Left ventricle myocardium inferior (tissue), 1 donor: ENCODE measurements around the gene WFIKKN1. TPM values are rescaled to one million over a fixed set of nuclear protein-coding genes. Genes with fewer than 3 reads are reported as not detected.

Experiments
- DNase-seq: peaks from one replicate; pipeline ENCODE4 v3.0.0-alpha.2; 2020
- H3K27ac ChIP-seq: fragments of 200-600 bp; replicated peaks from 2 replicates; pipeline ENCODE4 v1.8.0; 2021
- H3K27me3 ChIP-seq: fragments of 200-600 bp; 2 replicates; pipeline ENCODE4 v1.8.0; 2021; ENCODE audit warnings: low read depth
- H3K36me3 ChIP-seq: fragments of 200-600 bp; 2 replicates; pipeline ENCODE4 v1.8.0; 2021
- H3K4me1 ChIP-seq: fragments of 200-600 bp; 2 replicates; pipeline ENCODE4 v1.8.0; 2021
- H3K4me3 ChIP-seq: fragments of 200-600 bp; 2 replicates; pipeline ENCODE4 v1.8.0; 2021; ENCODE audit warnings: mild to moderate bottlenecking, moderate library complexity
- H3K9me3 ChIP-seq: fragments of 200-600 bp; replicated peaks from 2 replicates; pipeline ENCODE4 v1.8.0; 2021
- intact Hi-C: fragments of 100-400 bp; cut with micrococcal nuclease; formaldehyde crosslinking; loops from one replicate; pipeline ENCODE4 v1.11.0; 2022
- total RNA-seq: library from RNA; stranded (reverse); fragmentation: NEBNext Ultra II Directional; extraction: Animal tissue kit (Norgen Biotek cat#: 25700); gene quantifications from one replicate; pipeline ENCODE4 v1.2.1, GENCODE V29; 2021
- TF ChIP-seq, protein P1 (sequence below): fragments of 200-600 bp; IDR thresholded peaks from 2 replicates; pipeline ENCODE4 v1.8.0; 2021; ENCODE audit warnings: antibody characterized with exemption, mild to moderate bottlenecking, borderline replicate concordance
- donor health status: DM: no; HTN: yes; CAD: no; lungs with severe emphysema.

The WFIKKN1 gene
- total RNA-seq, 1 donor from 2014 or later = 0.14 TPM

DNA sequence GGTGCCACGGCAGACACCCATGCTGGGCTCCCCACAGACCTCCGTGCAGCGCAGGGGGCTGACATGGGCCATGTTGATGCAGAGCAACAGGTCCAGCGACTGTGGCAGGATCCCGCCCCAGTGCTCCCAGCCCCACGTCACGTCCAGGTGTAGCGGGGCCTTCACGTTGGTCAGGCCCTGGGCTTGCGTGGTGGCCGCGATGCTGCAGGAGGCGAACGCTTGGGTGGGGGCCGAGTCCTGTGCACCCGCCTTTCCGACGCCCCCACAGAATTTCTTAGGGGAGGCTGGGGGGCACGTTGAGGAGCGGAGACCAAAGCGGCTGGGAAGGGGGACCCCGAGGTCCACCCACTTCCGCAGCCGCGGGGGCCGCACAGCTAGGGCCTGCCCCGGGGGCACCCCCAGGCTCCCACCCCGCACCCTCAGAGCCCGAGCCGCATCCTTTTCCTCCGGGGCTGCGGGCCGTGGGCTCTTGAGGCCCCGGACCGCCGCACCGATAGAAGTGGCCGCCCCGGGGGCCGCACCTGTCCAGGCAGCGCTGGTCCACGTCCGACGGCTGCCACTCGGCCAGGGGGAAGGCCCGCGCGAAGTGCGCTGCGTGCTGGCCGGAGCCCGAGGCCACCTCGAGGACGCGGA, 4.9 kb downstream of the WFIKKN1 start:
- peaks cover 22% of the 10 kb centered on the region for H3K36me3 ChIP-seq
- DNase-seq = no peak
- H3K4me1 ChIP-seq = peaks cover 43% of the 10 kb centered on the region
- TF ChIP-seq, protein P1, sequence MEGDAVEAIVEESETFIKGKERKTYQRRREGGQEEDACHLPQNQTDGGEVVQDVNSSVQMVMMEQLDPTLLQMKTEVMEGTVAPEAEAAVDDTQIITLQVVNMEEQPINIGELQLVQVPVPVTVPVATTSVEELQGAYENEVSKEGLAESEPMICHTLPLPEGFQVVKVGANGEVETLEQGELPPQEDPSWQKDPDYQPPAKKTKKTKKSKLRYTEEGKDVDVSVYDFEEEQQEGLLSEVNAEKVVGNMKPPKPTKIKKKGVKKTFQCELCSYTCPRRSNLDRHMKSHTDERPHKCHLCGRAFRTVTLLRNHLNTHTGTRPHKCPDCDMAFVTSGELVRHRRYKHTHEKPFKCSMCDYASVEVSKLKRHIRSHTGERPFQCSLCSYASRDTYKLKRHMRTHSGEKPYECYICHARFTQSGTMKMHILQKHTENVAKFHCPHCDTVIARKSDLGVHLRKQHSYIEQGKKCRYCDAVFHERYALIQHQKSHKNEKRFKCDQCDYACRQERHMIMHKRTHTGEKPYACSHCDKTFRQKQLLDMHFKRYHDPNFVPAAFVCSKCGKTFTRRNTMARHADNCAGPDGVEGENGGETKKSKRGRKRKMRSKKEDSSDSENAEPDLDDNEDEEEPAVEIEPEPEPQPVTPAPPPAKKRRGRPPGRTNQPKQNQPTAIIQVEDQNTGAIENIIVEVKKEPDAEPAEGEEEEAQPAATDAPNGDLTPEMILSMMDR = no peak
- intact Hi-C loops = no loop called here
- peak overlapping the region; percentile 99 for H3K27ac ChIP-seq
- H3K9me3 ChIP-seq = no peaks in the 10 kb centered on the region
- H3K27me3 ChIP-seq = no peaks in the 10 kb centered on the region
- H3K4me3 ChIP-seq = peak overlapping the region; percentile 91

DNA sequence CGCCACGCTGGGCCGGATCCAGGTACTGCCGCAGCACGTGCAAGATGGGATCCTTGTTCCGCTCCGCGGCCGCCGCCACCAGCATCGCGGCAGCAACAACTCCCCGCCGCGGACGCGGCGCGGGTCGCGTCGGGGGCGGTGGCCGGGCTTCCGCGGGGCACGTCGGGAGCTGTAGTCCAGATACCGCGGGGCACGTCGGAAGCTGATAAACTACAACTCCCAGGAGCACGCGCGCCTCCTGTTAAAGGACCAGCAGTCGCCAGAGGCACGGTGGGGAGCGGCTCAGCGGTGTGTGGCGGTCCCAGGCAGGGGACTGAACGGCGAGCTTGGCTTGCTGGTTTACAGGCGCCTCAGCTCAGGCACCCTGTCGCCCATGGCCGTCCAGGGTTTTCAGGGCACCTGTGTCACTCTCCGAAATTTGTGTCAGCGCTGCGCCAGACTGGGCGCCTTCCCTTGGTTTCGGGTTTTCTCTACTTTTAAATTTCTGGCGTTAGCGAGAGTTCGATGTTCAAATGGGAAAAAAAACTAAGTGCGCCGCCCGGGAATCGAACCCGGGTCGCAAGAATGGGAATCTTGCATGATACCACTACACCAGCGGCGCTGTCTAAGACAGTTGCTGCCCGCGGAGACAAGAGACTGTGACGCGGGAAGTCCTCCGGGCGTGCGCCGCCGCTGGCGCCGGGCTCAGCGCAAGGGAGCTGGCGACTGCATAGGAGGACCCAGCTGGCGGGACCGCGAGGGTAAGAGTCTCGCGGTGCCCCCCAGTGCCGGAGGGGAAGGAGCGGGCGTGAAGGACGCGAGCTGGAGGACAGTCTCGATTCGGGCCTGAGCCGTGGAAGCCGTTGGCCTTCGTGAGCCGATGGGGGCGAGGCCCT, 5.7 kb downstream of the WFIKKN1 start, which contains the start of gene METTL26:
METTL26 (minus strand) TSS at position 100 of the 875 bp plus-strand sequence; CDS start at position 85, 15 bp downstream.
- intact Hi-C loops = no loop called here

DNA sequence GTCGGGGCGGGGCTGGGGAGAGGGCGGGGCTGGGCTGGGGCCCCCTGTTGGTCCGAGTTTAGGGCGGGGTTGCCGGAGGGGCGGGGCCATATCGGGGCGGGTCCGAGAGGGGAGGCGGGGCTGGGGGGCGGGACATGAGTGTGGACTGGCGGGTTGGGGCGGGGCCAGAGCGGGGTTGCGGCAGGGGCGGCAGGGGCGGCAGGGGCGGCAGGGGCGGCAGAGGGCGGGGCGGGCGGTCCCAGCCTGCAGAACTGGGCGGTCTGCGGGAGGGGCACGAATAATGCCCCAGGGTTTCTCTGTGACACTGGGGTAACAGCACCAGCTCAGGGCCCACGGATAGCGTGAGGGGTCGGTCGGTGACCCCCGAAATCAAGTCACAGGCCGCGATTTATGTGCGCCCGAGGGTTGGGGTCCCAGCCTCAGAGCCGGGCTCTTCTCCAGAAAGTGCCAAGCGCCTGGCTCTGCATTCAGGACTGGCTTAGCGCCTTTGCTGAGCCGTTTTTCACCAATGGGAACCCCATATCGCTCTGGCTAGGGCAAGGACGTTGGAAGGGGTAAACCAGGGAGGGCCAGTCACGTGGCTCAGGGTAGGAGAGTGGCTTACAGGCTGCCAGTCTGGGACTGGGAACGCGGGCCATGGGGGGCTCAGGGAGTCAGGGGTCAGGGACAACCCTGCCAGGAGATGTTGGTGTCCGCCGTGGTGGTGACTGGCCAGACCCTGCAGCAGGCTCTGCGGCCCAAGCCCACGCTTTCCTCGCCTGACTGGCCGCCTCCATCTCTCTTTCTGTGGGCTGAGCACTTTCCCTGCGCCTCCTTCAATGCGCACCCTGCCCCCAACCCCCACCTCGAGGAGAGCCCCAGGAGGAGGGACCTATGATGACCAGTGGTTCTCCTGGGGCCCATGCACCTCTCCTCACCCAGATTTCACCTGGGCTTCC, 6.6 kb downstream of the WFIKKN1 start:
- intact Hi-C loops = no loop called here
- peak overlapping the region; percentile 91 for H3K4me3 ChIP-seq
- peaks cover 22% of the 10 kb centered on the region for H3K36me3 ChIP-seq
- TF ChIP-seq, protein P1 = no peak
- H3K4me1 ChIP-seq = peaks cover 45% of the 10 kb centered on the region
- no peaks in the 10 kb centered on the region for H3K27me3 ChIP-seq
- peak overlapping the region; percentile 99 for H3K27ac ChIP-seq
- peak; percentile 93 for DNase-seq
- no peaks in the 10 kb centered on the region for H3K9me3 ChIP-seq

More for the DNA sequence above, 5.7 kb downstream of the WFIKKN1 start, which contains the start of gene METTL26:
- H3K4me3 ChIP-seq = peak within 1 kb of the TSS; percentile 91
- no peaks in the 10 kb centered on the region for H3K9me3 ChIP-seq
- peak; percentile 97 for DNase-seq
- peak within 1 kb of the TSS; percentile 99 for H3K27ac ChIP-seq
- H3K4me1 ChIP-seq = peaks cover 38% of the 10 kb centered on the region
- H3K27me3 ChIP-seq = no peaks in the 10 kb centered on the region
- peaks cover 22% of the 10 kb centered on the region for H3K36me3 ChIP-seq
- TF ChIP-seq, protein P1 = no peak

DNA sequence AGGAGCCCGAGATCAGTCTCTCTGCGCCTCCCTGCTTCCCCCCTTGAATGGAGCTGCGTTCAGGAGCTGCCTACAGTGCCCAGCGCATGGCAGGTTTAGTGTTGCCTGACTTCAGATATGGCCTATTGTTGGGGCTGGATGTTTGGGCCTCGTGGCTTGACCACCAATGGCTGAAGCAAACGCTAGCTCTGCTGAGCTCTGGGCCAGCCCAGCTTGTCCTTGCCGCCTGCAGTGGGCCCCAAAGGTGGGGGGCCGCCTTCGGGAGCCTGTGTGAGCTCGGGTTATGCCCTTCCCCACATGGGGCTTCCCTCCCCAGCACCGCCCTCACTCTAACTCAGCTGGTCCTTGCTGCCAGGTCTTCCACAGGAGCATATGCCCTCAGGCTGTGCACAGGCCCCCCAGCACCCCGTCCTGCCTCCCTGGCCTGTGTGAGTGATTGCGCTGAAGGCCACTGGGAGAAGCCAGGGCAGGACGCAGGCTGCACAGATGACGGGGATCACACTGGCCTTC, 7.3 kb downstream of the WFIKKN1 start:
- TF ChIP-seq, protein P1 = no peak
- no peak for DNase-seq
- H3K4me3 ChIP-seq = peak overlapping the region; percentile 91
- H3K4me1 ChIP-seq = peaks cover 52% of the 10 kb centered on the region
- H3K36me3 ChIP-seq = peaks cover 16% of the 10 kb centered on the region
- intact Hi-C loops = no loop called here
- peak overlapping the region; percentile 99 for H3K27ac ChIP-seq
- no peaks in the 10 kb centered on the region for H3K27me3 ChIP-seq
- no peaks in the 10 kb centered on the region for H3K9me3 ChIP-seq

DNA sequence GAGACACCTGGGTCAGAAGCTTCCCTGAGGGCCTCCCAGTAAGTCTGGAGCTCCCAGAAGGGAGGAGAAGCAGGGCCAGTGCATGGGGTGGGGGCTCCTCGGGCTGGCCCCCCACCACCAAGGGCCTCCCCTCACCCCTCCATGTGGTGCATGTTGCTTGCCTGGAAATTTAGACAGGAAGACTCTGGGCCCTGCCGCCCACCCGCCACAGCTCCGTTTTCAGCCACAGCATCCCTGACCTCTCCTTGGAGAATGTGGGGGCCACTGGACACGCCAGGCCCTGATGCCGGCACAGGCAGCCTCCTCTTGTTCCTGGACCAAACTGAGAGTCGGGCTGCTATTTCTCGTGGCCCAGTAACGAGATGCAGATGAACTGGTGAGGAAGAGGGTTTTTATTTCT, 8.1 kb downstream of the WFIKKN1 start:
- DNase-seq = no peak
- peaks cover 15% of the 10 kb centered on the region for H3K36me3 ChIP-seq
- H3K4me1 ChIP-seq = peaks cover 60% of the 10 kb centered on the region
- intact Hi-C loops = no loop called here
- TF ChIP-seq, protein P1 = no peak
- no peaks in the 10 kb centered on the region for H3K27me3 ChIP-seq
- no peak overlapping the region for H3K4me3 ChIP-seq
- H3K27ac ChIP-seq = peak overlapping the region; percentile 99
- no peaks in the 10 kb centered on the region for H3K9me3 ChIP-seq
